Colon (tissue), 2 donors: Measurements from ENCODE around the gene RNF212.
"Not testable (repeated sequence)": the region's sequence is repeated elsewhere in the genome, so short reads cannot be mapped to it uniquely, and the experiment has no call there.

Experiments
- FAIRE-seq: peaks from 2 replicates; lab custom pipeline; 2012; peaks lifted over from hg19 to GRCh38; lab: Jason Lieb, UNC
- donor health status: control.
- donor health status: control.

Gene RNF212

GRCh38 chr4:1065732-1066131 lies 47.6 kb downstream of the RNF212 start:
- no peak for FAIRE-seq

DNA sequence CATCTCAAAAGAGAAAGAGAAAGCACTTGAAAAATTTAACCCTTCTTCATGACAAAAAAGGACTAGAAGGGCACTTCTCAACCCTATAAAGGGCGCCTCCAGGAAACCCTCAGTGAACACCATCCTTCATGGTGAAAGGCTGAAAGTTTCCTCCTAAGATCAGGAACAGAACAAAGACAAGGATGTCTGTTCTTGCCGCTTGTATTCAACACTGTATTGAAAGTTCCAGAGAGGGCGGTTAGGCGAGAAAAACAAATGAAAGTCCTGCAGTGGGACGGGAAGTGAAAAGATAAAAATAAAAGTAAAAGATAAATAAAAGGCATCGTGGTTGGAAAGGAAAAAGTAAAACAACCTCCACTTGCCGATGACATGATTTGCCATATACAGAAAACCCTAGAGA lies 50.9 kb downstream of the RNF212 start:
- FAIRE-seq, result no peak

DNA sequence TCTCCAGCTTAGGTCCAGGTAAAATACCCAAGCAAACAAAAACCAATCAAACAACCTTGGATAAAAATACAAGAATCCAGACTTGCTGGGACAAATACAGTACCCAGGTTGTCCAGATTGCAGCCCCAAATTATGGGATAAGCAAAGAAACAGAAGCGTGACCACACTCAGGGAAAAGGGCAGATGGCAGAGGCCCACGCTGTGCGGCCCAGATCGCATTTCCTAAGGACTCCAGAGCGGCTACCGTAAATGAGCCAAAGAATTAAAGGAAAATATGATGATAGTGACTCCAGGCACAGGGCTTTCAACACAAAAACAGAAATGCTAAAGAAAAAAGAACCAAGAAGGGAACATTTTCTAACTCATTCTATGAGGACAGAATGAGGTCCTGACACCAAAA lies 51.6 kb downstream of the RNF212 start:
- no peak for FAIRE-seq

DNA sequence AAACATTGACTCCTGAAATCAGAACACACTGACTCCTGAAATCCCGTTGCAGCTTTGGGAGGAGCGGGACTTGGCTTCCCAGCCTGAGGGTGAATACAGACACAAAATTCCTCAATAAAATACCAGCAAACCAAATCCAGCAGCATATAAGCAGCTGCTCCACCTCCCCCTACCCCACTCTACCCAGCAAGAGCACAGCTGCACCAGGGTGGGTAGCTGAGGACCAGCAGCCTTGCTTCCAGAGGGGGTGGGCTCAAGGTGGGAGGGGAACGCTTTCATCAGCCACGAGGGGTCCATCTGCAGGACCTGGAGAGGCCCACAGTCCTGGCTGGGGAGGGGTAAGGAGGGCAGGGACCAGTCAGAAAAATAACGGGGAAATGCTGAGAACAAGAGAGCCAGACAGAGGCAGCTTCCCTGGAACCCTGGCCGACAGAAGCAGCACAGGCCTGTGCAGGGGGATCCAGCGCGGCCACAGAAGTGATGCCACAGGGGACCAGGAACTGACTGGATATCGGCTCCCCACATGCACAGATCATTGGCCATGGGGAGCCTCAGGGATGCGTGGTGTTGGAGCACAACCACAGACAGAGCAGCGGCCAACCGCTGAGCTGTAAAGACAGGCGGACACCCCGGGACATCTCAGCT lies 52.2 kb downstream of the RNF212 start:
- no peak for FAIRE-seq

GRCh38 chr4:1060621-1061020 lies 52.7 kb downstream of the RNF212 start:
- FAIRE-seq, result no peak

- FAIRE-seq, result no peak
These were observed 53.2 kb downstream of the RNF212 start for GRCh38 chr4:1060121-1060520.

GRCh38 chr4:1058997-1059665 lies 54.2 kb downstream of the RNF212 start:
- no peak for FAIRE-seq

- no peak for FAIRE-seq
These were observed 55.0 kb downstream of the RNF212 start for GRCh38 chr4:1058198-1058996.

DNA sequence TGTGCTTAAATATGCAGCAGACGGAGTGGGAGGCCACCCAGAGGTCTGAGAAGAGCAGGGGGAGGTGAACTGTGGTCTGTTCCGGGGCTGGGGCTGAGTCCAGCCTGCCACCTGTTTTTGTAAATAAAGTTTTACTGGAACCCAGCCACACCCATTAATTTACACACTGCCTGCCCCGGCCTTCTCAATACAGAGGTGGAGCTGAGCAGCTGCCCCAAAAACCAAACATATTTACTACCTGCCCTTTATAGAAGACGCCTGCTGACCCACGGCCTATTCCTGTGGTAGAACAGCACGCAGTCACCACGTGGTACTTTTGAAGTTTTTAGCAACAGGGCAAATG lies 56.0 kb downstream of the RNF212 start:
- no peak for FAIRE-seq

- FAIRE-seq, result no peak
These were observed 56.5 kb downstream of the RNF212 start for GRCh38 chr4:1056671-1057402.

DNA sequence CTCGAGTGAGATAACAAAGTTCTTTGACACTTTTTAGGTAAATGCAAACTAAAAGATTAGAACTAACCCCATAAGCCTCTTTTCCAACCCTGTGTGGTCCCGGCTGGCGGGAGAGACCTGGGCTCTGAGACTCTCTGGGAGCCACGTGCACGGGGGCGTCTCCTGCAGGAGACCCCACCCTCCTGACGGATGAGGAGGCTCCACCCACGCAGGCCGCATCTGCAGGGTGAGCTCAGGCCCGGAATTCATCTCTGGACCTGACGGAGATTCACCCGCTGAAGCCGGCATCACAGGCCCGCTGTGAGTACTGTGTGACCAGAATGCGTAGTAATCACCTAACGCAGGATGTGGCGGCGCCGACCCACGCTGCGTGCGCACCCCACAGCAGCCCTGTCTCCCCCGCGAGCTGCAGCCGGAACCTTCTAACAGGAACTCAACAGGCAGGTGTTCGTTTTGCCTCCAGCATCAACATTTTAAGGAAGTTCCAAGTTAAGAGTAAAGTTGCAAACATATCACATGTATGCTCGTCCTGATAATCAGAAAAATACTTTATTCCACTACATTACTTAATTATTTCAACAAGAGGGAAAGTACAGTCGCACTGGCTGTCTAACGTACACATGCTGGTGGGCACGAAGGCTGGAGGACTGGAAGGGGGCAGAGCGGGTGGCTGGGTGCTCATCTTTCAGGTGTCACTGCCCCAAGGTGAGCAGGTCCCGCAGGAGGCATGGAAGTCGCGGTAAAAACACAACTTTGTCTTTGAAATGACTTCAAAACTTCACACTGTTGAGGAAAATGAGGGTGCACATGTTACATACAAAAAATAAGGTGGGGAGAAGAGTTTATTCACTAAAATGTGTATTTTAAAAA lies 57.4 kb downstream of the RNF212 start:
- no peak for FAIRE-seq

DNA sequence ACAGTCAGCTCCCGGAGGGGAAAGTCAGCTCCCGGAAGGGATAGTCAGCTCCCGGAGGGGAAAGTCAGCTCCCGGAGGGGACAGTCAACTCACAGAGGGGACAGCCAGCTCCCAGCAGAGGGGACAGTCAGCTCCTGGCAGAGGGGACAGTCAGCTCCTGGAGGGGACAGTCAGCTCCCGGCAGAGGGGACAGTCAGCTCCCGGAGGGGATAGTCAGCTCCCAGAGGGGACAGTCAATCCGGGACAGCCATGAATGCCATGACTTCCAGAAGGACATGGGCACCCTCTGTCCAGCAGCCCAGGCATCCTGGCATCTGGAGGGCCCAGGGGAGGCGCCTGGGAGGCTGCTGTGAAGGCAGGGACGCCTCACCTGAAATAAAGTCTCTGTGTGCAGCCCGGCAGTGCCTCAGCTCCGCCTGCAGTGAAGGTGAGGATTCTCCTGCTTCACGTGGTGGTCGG lies 58.1 kb downstream of the RNF212 start:
- not testable (repeated sequence) for FAIRE-seq

GRCh38 chr4:1054696-1055242 lies 58.6 kb downstream of the RNF212 start:
- not testable (repeated sequence) for FAIRE-seq

DNA sequence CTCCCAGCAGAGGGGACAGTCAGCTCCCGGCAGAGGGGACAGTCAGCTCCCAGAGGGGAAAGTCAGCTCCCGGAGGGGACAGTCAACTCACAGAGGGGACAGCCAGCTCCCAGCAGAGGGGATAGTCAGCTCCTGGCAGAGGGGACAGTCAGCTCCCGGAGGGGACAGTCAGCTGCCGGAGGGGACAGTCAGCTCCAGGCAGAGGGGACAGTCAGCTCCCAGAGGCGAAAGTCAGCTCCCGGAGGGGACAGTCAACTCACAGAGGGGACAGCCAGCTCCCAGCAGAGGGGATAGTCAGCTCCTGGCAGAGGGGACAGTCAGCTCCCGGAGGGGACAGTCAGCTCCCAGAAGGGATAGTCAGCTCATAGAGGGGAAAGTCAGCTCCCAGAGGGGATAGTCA lies 59.5 kb downstream of the RNF212 start:
- FAIRE-seq, result not testable (repeated sequence)

DNA sequence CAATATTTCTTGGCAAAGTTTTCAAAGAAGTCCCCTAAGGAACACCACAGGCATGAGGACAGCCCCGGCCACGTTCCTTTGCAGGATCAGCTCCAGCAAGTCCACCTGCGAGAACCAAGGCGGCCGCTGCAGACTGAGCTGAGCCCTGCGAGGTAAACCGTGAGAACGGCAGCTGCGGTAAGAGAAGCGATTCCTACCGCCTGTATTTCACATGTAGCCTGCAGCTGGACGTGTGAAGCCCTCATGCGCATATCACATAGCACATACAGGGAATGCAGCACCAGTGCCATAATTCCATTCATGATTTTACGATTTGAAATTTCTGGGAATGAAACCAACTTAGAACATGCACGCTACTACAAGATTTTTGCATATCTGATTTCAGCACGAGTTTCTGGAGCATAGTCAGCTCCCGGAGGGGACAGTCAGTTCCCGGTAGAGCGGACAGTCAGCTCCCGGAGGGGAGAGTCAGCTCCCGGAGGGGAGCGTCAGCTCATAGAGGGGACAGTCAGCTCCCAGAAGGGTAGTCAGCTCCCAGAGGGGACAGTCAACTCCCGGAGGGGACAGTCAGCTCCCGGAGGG lies 60.2 kb downstream of the RNF212 start:
- no peak for FAIRE-seq

DNA sequence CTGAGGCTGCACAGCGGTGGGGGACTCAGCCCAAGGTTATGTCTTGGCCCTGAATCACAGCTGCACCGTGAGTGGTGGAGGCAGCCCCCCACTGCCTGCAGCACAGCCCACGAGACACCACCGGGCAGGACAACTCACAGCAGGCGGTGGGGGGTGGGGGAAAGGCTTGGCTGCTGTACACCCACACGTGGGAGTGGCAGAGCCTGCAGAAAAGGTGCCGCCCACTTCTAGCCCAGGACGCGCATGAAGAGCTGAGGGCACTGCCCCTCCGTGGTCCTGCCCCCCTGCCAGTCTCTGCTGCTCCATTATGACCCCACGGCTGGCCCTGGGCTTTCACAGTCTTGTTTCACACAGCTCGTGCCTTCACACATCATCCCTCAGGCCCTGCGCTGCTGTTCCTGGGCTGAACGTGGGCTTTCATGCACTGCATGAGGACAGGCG lies 61.1 kb downstream of the RNF212 start:
- no peak for FAIRE-seq

DNA sequence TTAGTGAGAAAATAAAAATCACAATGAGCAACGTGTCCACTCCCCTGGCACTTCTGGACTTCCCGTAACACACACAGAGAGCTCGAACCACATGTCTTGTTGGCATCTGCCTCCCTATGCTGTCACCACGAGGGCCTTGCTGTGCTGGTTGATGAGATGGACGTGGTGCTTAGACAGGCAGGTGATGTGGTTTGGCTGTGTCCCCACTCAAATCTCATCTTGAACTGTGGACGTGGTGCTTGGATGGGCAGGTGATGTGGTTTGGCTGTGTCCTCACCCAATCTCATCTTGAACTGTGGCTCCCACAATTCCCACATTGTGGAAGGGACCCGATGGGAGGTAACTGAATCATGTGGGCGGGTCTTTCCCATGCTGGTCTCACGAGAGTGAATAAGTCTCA lies 61.9 kb downstream of the RNF212 start:
- FAIRE-seq, result no peak

GRCh38 chr4:1050486-1051213 lies 62.7 kb downstream of the RNF212 start:
- FAIRE-seq, result no peak

DNA sequence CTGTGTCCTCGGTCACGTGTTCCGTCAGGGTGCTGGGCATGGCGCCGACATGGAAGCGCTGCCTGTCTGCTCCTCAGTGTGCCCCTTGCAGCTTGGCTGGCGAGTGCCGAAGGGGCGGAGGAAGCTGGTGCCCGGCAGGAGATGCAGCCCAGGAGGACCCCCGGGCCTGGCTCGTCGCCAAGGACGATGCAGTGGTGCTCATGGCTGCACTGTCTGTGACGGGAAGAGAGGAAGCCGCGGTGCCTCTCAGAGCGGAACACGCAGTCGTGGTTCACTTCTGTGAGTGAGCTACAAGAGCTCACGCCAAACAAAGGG lies 63.8 kb downstream of the RNF212 start:
- no peak for FAIRE-seq
